HEK293 (cell line): ENCODE results near the gene TNFSF13.

Experiments used
- CTCF ChIA-PET: fragments of 350-600 bp; formaldehyde crosslinking; extraction: SDS; loops from one replicate; lab custom pipeline; 2021; ENCODE audit warnings: antibody characterized with exemption; lab: Yijun Ruan, JAX
- POLR2A ChIA-PET: fragments of 300-600 bp; formaldehyde crosslinking; extraction: SDS; loops from one replicate; lab custom pipeline; 2020; ENCODE audit warnings: antibody characterized with exemption, inconsistent platforms; lab: Yijun Ruan, JAX
- H3K27ac ChIP-seq: fragments of 200-500 bp; sonication (Bioruptor generic); 2 replicates; pipeline ENCODE4 v1.5.1; 2014; ENCODE audit warnings: low read depth, low read length, control low read depth, inconsistent platforms; ENCODE audit errors: extremely low read depth
- H3K36me3 ChIP-seq, 2 experiments: fragments of 200-500 bp in 1 of 2; sonication (Bioruptor generic) in 1 of 2; 1 replicate in 1 of 2; 2 replicates in 1 of 2; pipeline ENCODE4 v1.5.1; 2014 to 2017; ENCODE audit warnings: inconsistent platforms in 2 of 2, low read length in 2 of 2; ENCODE audit not compliant: control insufficient read depth in 2 of 2, insufficient read depth in 1 of 2
- H3K4me1 ChIP-seq: fragments of 200-500 bp; sonication (Bioruptor generic); 2 replicates; pipeline ENCODE4 v1.5.1; 2014; ENCODE audit warnings: mild to moderate bottlenecking, low read length, inconsistent platforms; ENCODE audit not compliant: control insufficient read depth, insufficient read depth
- H3K4me3 ChIP-seq: 2 replicates; pipeline ENCODE4 v1.5.1; 2011; ENCODE audit warnings: low read depth, mild to moderate bottlenecking, control low read depth, low read length, moderate library complexity
- H3K9me3 ChIP-seq: fragments of 200-500 bp; sonication (Bioruptor generic); 2 replicates; pipeline ENCODE4 v1.5.1; 2014; ENCODE audit warnings: low read depth, low read length, inconsistent platforms; ENCODE audit not compliant: control insufficient read depth, insufficient read depth
- BCL11A ChIP-seq: fragments of 450-650 bp; formaldehyde crosslinking; IDR thresholded peaks from 2 replicates; pipeline ENCODE4 v1.5.1; 2016; ENCODE audit warnings: low read depth, missing biosample characterization, missing genetic modification characterization
- CTCF ChIP-seq: fragments of 450-650 bp; formaldehyde crosslinking; IDR thresholded peaks from 2 replicates; pipeline ENCODE4 v1.5.1; 2016; ENCODE audit warnings: missing biosample characterization, missing genetic modification characterization
- GLIS1 ChIP-seq: fragments of 450-650 bp; formaldehyde crosslinking; IDR thresholded peaks from 2 replicates; pipeline ENCODE4 v1.5.1; 2016; ENCODE audit warnings: missing biosample characterization, missing genetic modification characterization
- KLF17 ChIP-seq: fragments of 450-650 bp; formaldehyde crosslinking; IDR thresholded peaks from 2 replicates; pipeline ENCODE4 v1.5.1; 2016; ENCODE audit warnings: missing biosample characterization, missing genetic modification characterization
- MZF1 ChIP-seq: fragments of 450-650 bp; formaldehyde crosslinking; IDR thresholded peaks from 2 replicates; pipeline ENCODE4 v1.5.1; 2017; ENCODE audit warnings: missing biosample characterization, missing genetic modification characterization, borderline replicate concordance
- PRDM2 ChIP-seq: fragments of 450-650 bp; formaldehyde crosslinking; IDR thresholded peaks from 2 replicates; pipeline ENCODE4 v1.5.1; 2016; ENCODE audit warnings: missing biosample characterization, missing genetic modification characterization, borderline replicate concordance
- TSHZ1 ChIP-seq: fragments of 450-650 bp; formaldehyde crosslinking; IDR thresholded peaks from 2 replicates; pipeline ENCODE4 v1.5.1; 2016; ENCODE audit warnings: missing biosample characterization, missing genetic modification characterization, borderline replicate concordance
- ZBTB20 ChIP-seq: fragments of 450-650 bp; formaldehyde crosslinking; IDR thresholded peaks from 2 replicates; pipeline ENCODE4 v1.5.1; 2016; ENCODE audit warnings: missing biosample characterization, missing genetic modification characterization
- ZFP41 ChIP-seq: fragments of 450-650 bp; formaldehyde crosslinking; IDR thresholded peaks from 2 replicates; pipeline ENCODE4 v1.5.1; 2016; ENCODE audit warnings: missing biosample characterization, missing genetic modification characterization, borderline replicate concordance
- ZFP69B ChIP-seq: fragments of 450-650 bp; formaldehyde crosslinking; IDR thresholded peaks from 2 replicates; pipeline ENCODE4 v1.5.1; 2016; ENCODE audit warnings: missing biosample characterization, missing genetic modification characterization
- ZNF133 ChIP-seq: fragments of 450-650 bp; formaldehyde crosslinking; IDR thresholded peaks from 2 replicates; pipeline ENCODE4 v1.5.1; 2016; ENCODE audit warnings: missing biosample characterization, missing genetic modification characterization
- ZNF140 ChIP-seq: fragments of 450-650 bp; formaldehyde crosslinking; IDR thresholded peaks from 2 replicates; pipeline ENCODE4 v1.5.1; 2016; ENCODE audit warnings: missing biosample characterization, missing genetic modification characterization
- ZNF175 ChIP-seq: fragments of 450-650 bp; formaldehyde crosslinking; IDR thresholded peaks from 2 replicates; pipeline ENCODE4 v1.5.1; 2016; ENCODE audit warnings: missing biosample characterization, missing genetic modification characterization
- ZNF202 ChIP-seq: fragments of 450-650 bp; formaldehyde crosslinking; IDR thresholded peaks from 2 replicates; pipeline ENCODE4 v1.5.1; 2016; ENCODE audit warnings: missing biosample characterization, missing genetic modification characterization, borderline replicate concordance
- ZNF223 ChIP-seq: fragments of 450-650 bp; formaldehyde crosslinking; IDR thresholded peaks from 2 replicates; pipeline ENCODE4 v1.5.1; 2016; ENCODE audit warnings: missing biosample characterization, missing genetic modification characterization
- ZNF239 ChIP-seq: fragments of 450-650 bp; formaldehyde crosslinking; IDR thresholded peaks from 2 replicates; pipeline ENCODE4 v1.5.1; 2016; ENCODE audit warnings: missing biosample characterization, missing genetic modification characterization
- ZNF404 ChIP-seq: fragments of 450-650 bp; formaldehyde crosslinking; IDR thresholded peaks from 2 replicates; pipeline ENCODE4 v1.5.1; 2017; ENCODE audit warnings: missing biosample characterization, missing genetic modification characterization
- ZNF416 ChIP-seq: fragments of 450-650 bp; formaldehyde crosslinking; IDR thresholded peaks from 2 replicates; pipeline ENCODE4 v1.5.1; 2016; ENCODE audit warnings: missing biosample characterization, missing genetic modification characterization
- ZNF571 ChIP-seq: fragments of 450-650 bp; formaldehyde crosslinking; IDR thresholded peaks from 2 replicates; pipeline ENCODE4 v1.5.0; 2017; ENCODE audit warnings: missing biosample characterization, missing genetic modification characterization
- ZNF580 ChIP-seq: fragments of 450-650 bp; formaldehyde crosslinking; IDR thresholded peaks from 2 replicates; pipeline ENCODE4 v1.5.1; 2016; ENCODE audit warnings: missing biosample characterization, missing genetic modification characterization
- ZNF645 ChIP-seq: fragments of 450-650 bp; formaldehyde crosslinking; IDR thresholded peaks from 2 replicates; pipeline ENCODE4; 2016; ENCODE audit warnings: missing biosample characterization, missing genetic modification characterization
- ZNF664 ChIP-seq: fragments of 450-650 bp; formaldehyde crosslinking; IDR thresholded peaks from 2 replicates; pipeline ENCODE4 v1.5.1; 2016; ENCODE audit warnings: missing biosample characterization, missing genetic modification characterization
- ZNF707 ChIP-seq: fragments of 450-650 bp; formaldehyde crosslinking; IDR thresholded peaks from 2 replicates; pipeline ENCODE4 v1.5.1; 2016; ENCODE audit warnings: missing biosample characterization, missing genetic modification characterization

The TNFSF13 gene

GRCh38 chr17:7583253-7584109 is 24.9 kb downstream of the TNFSF13 start, which contains the start of gene MPDU1:
MPDU1 (plus strand) TSS chr17:7583852; CDS start chr17:7583863, 11 bp downstream.
- ChIA-PET CTCF (interaction anchor here (0.7 to 2.7 kb wide), 8 partner anchors 9 to 160 kb away, joined by 3 to 18 read pairs (median 4); partner anchors contain the start of genes TP53 and WRAP53), POLR2A (interaction anchor here (0.6 to 5.5 kb wide), 26 partner anchors 8 to 332 kb away, joined by 3 to 98 read pairs (median 6); partner anchors contain the start of genes ATP1B2, DNAH2, FXR2 and NEURL4)
- Histone ChIP-seq H3K27ac (peak within 1 kb of the TSS; percentile 95), H3K4me3 (peak within 1 kb of the TSS; percentile 86), H3K36me3 (peaks cover 0 to 61% of the 10 kb centered on the region in 2 experiments; a peak in 1 of 3 replicates), H3K9me3 (no peaks in the 10 kb centered on the region), H3K4me1 (peaks cover 8% of the 10 kb centered on the region; the same call in 1 of the 2 replicates)
- TF ChIP-seq MZF1 (no peak), ZNF571 (tag by site-specific recombination) (no peak), ZNF133 (tag by site-specific recombination) (no peak; the same call in 1 of the 2 replicates), ZNF580 (tag by site-specific recombination) (0 out of 2 replicates have a peak, but pooled peaks have one; percentile 65), ZNF416 (tag by site-specific recombination) (no peak), ZNF223 (no peak), CTCF (tag by site-specific recombination) (peak; percentile 52), ZNF175 (tag by site-specific recombination) (no peak), ZNF664 (tag by site-specific recombination) (no peak), TSHZ1 (tag by site-specific recombination) (peak; percentile 34; the same call in 1 of the 2 replicates), KLF17 (tag by site-specific recombination) (peak; percentile 81), ZNF645 (tag by site-specific recombination) (no peak), BCL11A (tag by site-specific recombination) (peak; percentile 50; the same call in 1 of the 2 replicates), ZNF707 (no peak), ZFP41 (tag by site-specific recombination) (no peak), GLIS1 (tag by site-specific recombination) (peak; percentile 59), ZNF140 (tag by site-specific recombination) (no peak), ZNF239 (tag by site-specific recombination) (no peak), ZBTB20 (tag by site-specific recombination) (peak; percentile 69), ZNF202 (tag by site-specific recombination) (no peak), PRDM2 (tag by site-specific recombination) (no peak), ZFP69B (tag by site-specific recombination) (0 out of 2 replicates have a peak, but pooled peaks have one; percentile 62), ZNF404 (tag by site-specific recombination) (no peak)
